PC-3 (cell line): ENCODE results near the gene GBA2. TPM values are rescaled to one million over a fixed set of nuclear protein-coding genes. Genes with fewer than 3 reads are reported as not detected.

Experiments
- ATAC-seq: fragments of 200-7000 bp; cut with Tn5 transposase; 2 replicates; pipeline ENCODE4 v1.9.1; 2020; ENCODE audit warnings: mild to moderate bottlenecking, moderate library complexity
- BruUV-seq: library from RNA; stranded (reverse); fragments of 400-500 nt; replicated peaks from 2 replicates; lab custom pipeline; 2021; lab: Mats Ljungman, UMichigan
- CTCF ChIA-PET: fragments of 300-600 bp; sonication (Branson Sonifier 250); formaldehyde crosslinking; loops from one replicate; lab custom pipeline; 2022; ENCODE audit warnings: antibody characterized with exemption; lab: Charles Lee
- POLR2A ChIA-PET: fragments of 300-600 bp; sonication (Branson Sonifier 250); formaldehyde crosslinking; loops from one replicate; lab custom pipeline; 2022; ENCODE audit warnings: antibody characterized with exemption; ENCODE audit not compliant: unreplicated experiment; lab: Charles Lee
- DNase-seq: peaks from one replicate; pipeline ENCODE4 v3.0.0-alpha.2; 2015
- H2AFZ ChIP-seq: fragments of 300-600 bp; sonication (generic); 2 replicates; pipeline ENCODE4 v1.6.0; 2016; ENCODE audit warnings: antibody characterized with exemption, low read length
- H3F3A ChIP-seq: fragments of 300-600 bp; sonication (generic); one replicate; pipeline ENCODE4 v1.6.0; 2017; ENCODE audit warnings: antibody characterized with exemption, low read length, control low read depth, mild to moderate bottlenecking; ENCODE audit not compliant: unreplicated experiment
- H3K27ac ChIP-seq: fragments of 300-600 bp; sonication (generic); 2 replicates; pipeline ENCODE4 v1.5.1; 2016; ENCODE audit warnings: mild to moderate bottlenecking, low read length
- H3K27me3 ChIP-seq: fragments of 300-600 bp; sonication (generic); 2 replicates; pipeline ENCODE4 v1.6.1; 2016; ENCODE audit warnings: low read length, mixed read lengths
- H3K36me3 ChIP-seq: fragments of 300-600 bp; sonication (generic); 2 replicates; pipeline ENCODE4 v1.6.1; 2016; ENCODE audit warnings: low read depth, mixed run types, low read length, mixed read lengths
- H3K4me1 ChIP-seq: fragments of 300-600 bp; sonication (generic); 2 replicates; pipeline ENCODE4 v1.5.1; 2016; ENCODE audit warnings: low read length; ENCODE audit not compliant: insufficient read depth
- H3K4me2 ChIP-seq: fragments of 300-600 bp; sonication (generic); 2 replicates; pipeline ENCODE4 v1.6.0; 2016; ENCODE audit warnings: low read length
- H3K4me3 ChIP-seq: fragments of 300-600 bp; sonication (generic); 2 replicates; pipeline ENCODE4 v1.5.1; 2016; ENCODE audit warnings: mild to moderate bottlenecking, low read length, mixed read lengths
- H3K79me2 ChIP-seq: fragments of 300-600 bp; sonication (generic); 2 replicates; pipeline ENCODE4 v1.6.1; 2017; ENCODE audit warnings: low read length, mixed read lengths
- H3K9ac ChIP-seq: fragments of 300-600 bp; sonication (generic); 2 replicates; pipeline ENCODE4 v1.6.0; 2016; ENCODE audit warnings: mild to moderate bottlenecking, low read length
- H3K9me2 ChIP-seq: fragments of 300-600 bp; sonication (generic); replicated peaks from 2 replicates; pipeline ENCODE4 v1.6.1; 2016; ENCODE audit warnings: mixed run types, low read length, mixed read lengths
- H3K9me3 ChIP-seq: fragments of 300-600 bp; sonication (generic); 2 replicates; pipeline ENCODE4 v1.6.1; 2016; ENCODE audit warnings: low read length, mixed read lengths
- H4K20me1 ChIP-seq: fragments of 300-600 bp; sonication (generic); 2 replicates; pipeline ENCODE4 v1.6.1; 2016; ENCODE audit warnings: low read length, mixed read lengths
- CTCF ChIP-seq: fragments of 300-600 bp; sonication (generic); conservative IDR thresholded peaks from 2 replicates; pipeline ENCODE4 v1.5.1; 2017; ENCODE audit warnings: antibody characterized with exemption, low read depth, mild to moderate bottlenecking, low read length
- EZH2 ChIP-seq: fragments of 300-600 bp; sonication (generic); IDR thresholded peaks from one replicate; pipeline ENCODE4 v1.6.1; 2017; ENCODE audit warnings: antibody characterized with exemption, mild to moderate bottlenecking, low read length; ENCODE audit not compliant: unreplicated experiment
- EZH2phosphoT487 ChIP-seq: fragments of 300-600 bp; sonication (generic); IDR thresholded peaks from 2 replicates; pipeline ENCODE4 v1.6.1; 2018; ENCODE audit warnings: mild to moderate bottlenecking, antibody characterized with exemption, low read length, borderline replicate concordance
- intact Hi-C: fragments of 100-400 bp; cut with micrococcal nuclease; formaldehyde crosslinking; loops from 2 replicates; pipeline ENCODE4 v1.9.0; 2023
- total RNA-seq: library from RNA; depleted of rRNA; stranded (reverse); fragments of >200 nt; gene quantifications from 2 replicates; pipeline ENCODE4 v1.2.3, GENCODE V29; 2014

The GBA2 gene
- total RNA-seq, 1 experiment from 2014 or later = 81.7 TPM

DNA sequence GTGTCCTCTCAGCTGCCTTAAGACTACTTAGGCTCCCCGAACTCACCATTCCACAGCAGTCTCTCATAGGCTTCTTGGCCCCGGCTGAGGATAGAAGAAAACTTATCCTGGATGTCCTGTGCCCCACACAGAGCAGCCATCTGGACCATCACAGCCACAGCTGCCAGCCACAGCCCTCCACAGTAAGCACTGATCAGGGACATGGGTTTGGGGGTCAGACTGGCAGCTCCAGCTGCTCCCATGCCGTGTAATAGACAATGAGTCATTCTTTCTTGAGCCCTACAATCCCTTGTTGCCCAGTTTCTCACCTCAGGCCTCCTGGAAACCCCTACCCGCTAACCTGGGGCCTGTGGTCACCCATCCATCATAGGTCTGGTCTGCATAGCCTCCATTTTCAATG, 10.8 kb downstream of the GBA2 start:
- ATAC-seq = no peak
- POLR2A ChIA-PET = no interaction called here

DNA sequence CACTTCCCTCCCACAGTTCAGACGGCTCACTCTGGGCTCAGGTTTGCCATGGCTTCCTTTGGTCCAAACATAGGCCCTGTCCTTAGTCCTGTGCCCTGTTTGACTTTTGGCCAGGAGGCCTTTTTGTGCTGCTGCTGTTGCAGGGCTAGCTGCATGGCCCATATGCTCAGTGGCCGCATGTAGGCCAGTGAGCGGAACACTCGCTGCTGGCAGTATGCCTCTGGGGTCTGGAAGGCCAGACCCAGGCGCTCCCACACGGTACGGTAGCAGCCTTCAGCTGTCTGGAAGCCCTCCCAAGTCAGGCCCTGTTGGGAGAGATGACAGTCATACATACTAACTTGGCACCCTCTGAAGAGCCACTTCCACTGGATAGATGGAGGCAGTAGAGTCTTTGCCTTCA, 11.9 kb downstream of the GBA2 start:
- no peak for DNase-seq
- H3F3A ChIP-seq = no peaks in the 10 kb centered on the region
- peaks cover 15% of the 10 kb centered on the region for H3K79me2 ChIP-seq
- no peaks in the 10 kb centered on the region for H3K9me3 ChIP-seq
- no peak overlapping the region for H3K4me3 ChIP-seq
- H3K36me3 ChIP-seq = peaks cover 47% of the 10 kb centered on the region
- no peak overlapping the region for H3K9ac ChIP-seq
- TSS peak; percentile 14 for BruUV-seq
- intact Hi-C loops = no loop called here
- no peak for TF ChIP-seq CTCF
- no peak for TF ChIP-seq EZH2
- no peaks in the 10 kb centered on the region for H3K27me3 ChIP-seq
- no peaks in the 10 kb centered on the region for H4K20me1 ChIP-seq
- no peak overlapping the region for H3K27ac ChIP-seq
- no peaks in the 10 kb centered on the region for H3K9me2 ChIP-seq
- no peak for ATAC-seq
- no peak overlapping the region for H3K4me2 ChIP-seq
- H3K4me1 ChIP-seq = peaks cover 12% of the 10 kb centered on the region
- POLR2A ChIA-PET = interaction anchor here (0.6 kb wide), 1 partner anchor 20 kb away, joined by 26 read pairs; no protein-coding TSS in a partner anchor
- H2AFZ ChIP-seq = no peak overlapping the region
- CTCF ChIA-PET = no interaction called here

More for the DNA sequence above, 10.8 kb downstream of the GBA2 start:
- no peaks in the 10 kb centered on the region for H4K20me1 ChIP-seq
- peaks cover 56% of the 10 kb centered on the region for H3K36me3 ChIP-seq
- no peak overlapping the region for H3K4me2 ChIP-seq
- CTCF ChIA-PET = no interaction called here
- peaks cover 12% of the 10 kb centered on the region for H3K4me1 ChIP-seq
- DNase-seq = no peak
- H3K9me3 ChIP-seq = no peaks in the 10 kb centered on the region
- TF ChIP-seq EZH2 (no peak), CTCF (no peak), EZH2phosphoT487 (no peak)
- no peak overlapping the region for H3K27ac ChIP-seq
- H3K4me3 ChIP-seq = no peak overlapping the region
- H3K9ac ChIP-seq = no peak overlapping the region
- H2AFZ ChIP-seq = no peak overlapping the region
- no peaks in the 10 kb centered on the region for H3K27me3 ChIP-seq
- H3K9me2 ChIP-seq = no peaks in the 10 kb centered on the region
- H3F3A ChIP-seq = no peaks in the 10 kb centered on the region
- no TSS peak for BruUV-seq
- peaks cover 15% of the 10 kb centered on the region for H3K79me2 ChIP-seq
- intact Hi-C loops = no loop called here

GRCh38 chr9:35736201-35736633, 12.8 kb downstream of the GBA2 start:
- Histone ChIP-seq H3K79me2 (peaks cover 21% of the 10 kb centered on the region), H3K27me3 (no peaks in the 10 kb centered on the region), H3K4me3 (no peak overlapping the region), H3K27ac (no peak overlapping the region), H4K20me1 (no peaks in the 10 kb centered on the region), H3F3A (no peaks in the 10 kb centered on the region), H3K9ac (no peak overlapping the region), H3K9me3 (no peaks in the 10 kb centered on the region), H3K9me2 (no peaks in the 10 kb centered on the region), H2AFZ (no peak overlapping the region), H3K4me1 (peaks cover 14% of the 10 kb centered on the region), H3K36me3 (peaks cover 44% of the 10 kb centered on the region), H3K4me2 (no peak overlapping the region)
- DNase-seq = peak; percentile 76
- POLR2A ChIA-PET = no interaction called here
- CTCF ChIA-PET = interaction anchor here (0.6 kb wide), 1 partner anchor 142 kb away, joined by 3 read pairs; no protein-coding TSS in a partner anchor
- TF ChIP-seq CTCF (peak; percentile 74), EZH2 (no peak)
- BruUV-seq = no TSS peak
- peak; percentile 16 for ATAC-seq
- intact Hi-C loops = loop anchor here (1.0 kb wide), 1 partner anchor 51 kb away; no protein-coding TSS in a partner anchor
